ENCODE measurements around the gene HDAC9.

- TF ChIP-seq POLR2A (IDR thresholded peaks at IDR 0.05; ENCODE audit: low read depth, low read length) (no peak), POLR2AphosphoS5 (IDR thresholded peaks at IDR 0.05; ENCODE audit: low read depth, low read length) (no peak)
These were observed 463.1 kb downstream of the HDAC9 start for GRCh38 chr7:18958627-18959026.

All from GM12892 (cell line).